SHP77 (cell line): ENCODE results near the gene SPATA22.
"Not testable (repeated sequence)": the region's sequence is repeated elsewhere in the genome, so short reads cannot be mapped to it uniquely, and the experiment has no call there.

Source experiments
- DNase-seq, 2 experiments: peaks; one replicate each; lab custom pipeline; 2025; lab: John Stamatoyannopoulos, UW

SPATA22 gene, protein sequence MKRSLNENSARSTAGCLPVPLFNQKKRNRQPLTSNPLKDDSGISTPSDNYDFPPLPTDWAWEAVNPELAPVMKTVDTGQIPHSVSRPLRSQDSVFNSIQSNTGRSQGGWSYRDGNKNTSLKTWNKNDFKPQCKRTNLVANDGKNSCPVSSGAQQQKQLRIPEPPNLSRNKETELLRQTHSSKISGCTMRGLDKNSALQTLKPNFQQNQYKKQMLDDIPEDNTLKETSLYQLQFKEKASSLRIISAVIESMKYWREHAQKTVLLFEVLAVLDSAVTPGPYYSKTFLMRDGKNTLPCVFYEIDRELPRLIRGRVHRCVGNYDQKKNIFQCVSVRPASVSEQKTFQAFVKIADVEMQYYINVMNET

DNA sequence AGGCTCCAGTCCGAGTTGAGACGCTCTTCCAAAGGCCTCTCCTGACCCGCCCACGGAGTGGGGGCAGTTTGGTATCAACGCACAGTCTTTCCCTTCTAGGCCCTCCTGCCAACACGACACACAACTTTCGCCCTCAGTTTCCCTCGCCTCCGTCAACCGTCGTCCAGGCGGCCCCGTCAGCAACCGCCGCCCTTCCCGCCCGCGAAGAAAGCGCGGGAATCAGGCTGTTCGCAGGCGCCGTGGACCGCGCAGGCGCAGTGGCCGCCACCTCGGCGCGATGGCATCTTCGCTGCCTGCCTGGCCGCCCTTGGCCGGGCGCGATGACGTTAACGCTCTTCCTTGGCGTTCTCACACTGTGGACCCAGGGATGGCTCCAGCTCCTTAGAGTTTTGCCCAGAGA is at the start of gene SPATA22:
TSS of gene SPATA22 (minus strand) at position 221 of the 400 bp plus-strand sequence. CDS start 2,494 bp downstream, outside the sequence.
- DNase-seq = no peak

- DNase-seq = not testable (repeated sequence)
Measured at GRCh38 chr17:3519472-3519871, 47.9 kb upstream of the SPATA22 start.

- no peak for DNase-seq
Measured at GRCh38 chr17:3514873-3515272, 43.3 kb upstream of the SPATA22 start.

DNA sequence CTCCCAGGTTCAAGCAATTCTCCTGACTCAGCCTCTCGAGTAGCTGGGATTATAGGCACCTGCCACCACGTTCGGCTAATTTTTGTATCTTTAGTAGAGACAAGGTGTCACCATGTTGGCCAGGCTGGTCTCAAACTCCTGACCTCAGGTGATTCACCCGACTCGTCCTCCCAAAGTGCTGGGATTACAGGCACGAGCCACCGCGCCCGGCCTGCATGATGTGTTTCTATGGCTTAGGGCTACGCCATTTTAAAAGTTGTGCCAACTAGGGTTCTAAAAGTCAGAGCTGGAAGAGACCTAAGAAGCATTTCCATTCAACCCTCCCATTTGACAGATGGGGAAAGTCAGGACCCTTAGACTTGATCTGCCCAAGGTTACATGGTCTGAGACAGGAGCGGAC is 42.5 kb upstream of the SPATA22 start:
- not testable (repeated sequence) for DNase-seq

DNA sequence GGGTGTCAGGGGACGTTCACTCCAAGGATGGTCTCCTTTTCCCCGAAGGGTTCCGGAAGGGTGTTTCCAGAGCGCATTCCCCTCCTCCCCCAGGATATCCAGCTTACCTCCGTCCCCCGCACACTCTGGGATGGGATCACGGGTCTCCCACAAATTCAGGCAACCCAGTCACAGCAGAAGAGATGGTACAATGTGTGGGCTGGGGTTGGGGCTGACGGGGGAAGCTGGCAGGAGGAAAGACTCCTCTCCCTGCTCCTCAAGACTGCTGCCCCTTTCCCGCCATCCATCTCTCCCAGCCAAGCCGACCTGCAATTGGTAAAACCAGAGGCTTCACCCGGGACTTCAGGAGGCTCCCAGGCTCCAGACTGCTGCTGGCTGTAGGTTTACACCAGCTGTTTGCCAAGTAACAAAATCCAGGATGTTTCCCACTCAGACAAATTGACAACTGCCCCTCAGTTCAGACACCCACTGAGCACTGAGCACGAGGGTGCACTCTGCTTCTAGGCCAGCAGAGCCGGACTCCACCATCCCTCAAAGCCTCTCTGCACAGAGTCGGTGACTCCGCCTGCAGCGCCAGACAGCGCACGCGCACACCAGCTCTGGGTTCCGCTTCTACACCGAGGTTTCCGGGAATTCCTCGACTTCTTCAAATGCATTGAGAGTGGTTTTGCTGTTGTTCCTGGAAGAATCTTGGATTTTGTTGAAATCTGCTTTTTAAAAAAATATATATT is 41.9 kb upstream of the SPATA22 start:
- peak; percentile 90 to 94 for DNase-seq

DNA sequence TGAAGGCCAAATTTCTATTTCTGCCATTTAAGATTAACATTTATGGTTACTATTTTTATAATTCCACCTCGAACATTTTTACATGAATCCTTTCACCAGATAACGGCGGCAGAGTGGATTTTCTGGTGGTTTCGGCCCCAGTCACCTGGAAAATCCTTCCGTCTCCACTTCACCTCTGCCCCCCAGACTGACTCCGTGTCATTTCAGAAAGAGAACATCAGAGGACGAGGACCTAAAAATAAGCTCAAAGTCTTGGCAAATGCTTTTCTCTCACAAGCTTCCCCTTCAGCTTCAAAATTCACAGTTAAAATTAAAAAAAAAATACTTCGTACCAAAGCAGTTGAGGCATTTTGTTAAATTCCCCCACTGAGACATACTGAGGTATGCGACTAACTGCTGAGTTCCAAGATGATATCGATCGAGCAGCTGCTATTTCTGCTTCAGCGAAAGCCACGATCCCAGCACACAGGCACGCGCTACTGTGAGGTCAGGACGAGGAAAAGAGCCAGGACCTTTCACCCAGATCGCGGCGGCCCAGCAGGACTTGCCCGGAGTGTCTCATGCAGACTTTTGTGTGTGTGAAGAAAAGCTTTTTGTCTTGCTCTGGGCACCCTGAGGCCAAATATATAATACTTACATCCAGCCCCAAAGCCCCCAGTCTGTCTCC is 41.0 kb upstream of the SPATA22 start:
- peak; percentile 46 to 58 for DNase-seq

DNA sequence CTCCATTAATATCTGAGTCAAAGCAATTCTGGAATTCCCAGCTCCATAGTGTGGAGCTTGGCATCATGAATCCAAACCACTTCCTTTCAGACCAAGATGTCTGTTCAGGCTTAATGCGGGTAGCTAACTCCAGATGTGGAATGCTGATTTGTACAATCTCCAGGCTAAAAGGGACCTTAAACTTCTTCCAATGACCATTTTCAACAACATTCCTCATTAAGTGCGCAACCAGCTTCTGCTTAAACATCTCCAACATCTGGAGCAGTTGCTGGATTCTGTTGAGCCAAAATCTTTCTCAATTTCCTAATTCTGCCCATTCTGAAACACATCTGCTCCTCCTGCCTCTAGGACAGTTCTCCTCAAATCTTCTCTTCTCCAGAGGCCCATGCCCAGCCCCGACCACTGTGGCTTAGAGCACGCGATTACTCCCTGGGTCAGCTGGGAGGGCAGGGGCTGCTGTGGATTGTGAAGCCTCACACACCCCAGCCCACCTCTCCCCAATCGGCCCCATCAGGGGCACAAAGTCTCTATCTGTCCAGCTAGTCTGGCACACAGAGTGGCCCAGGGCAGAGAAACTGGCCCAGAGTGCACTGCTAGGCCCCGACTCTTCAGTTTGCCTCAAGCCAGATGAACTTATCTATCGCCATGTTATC is 40.4 kb upstream of the SPATA22 start:
- no peak for DNase-seq

GRCh38 chr17:3510090-3510489 is 38.5 kb upstream of the SPATA22 start:
- no peak for DNase-seq

DNA sequence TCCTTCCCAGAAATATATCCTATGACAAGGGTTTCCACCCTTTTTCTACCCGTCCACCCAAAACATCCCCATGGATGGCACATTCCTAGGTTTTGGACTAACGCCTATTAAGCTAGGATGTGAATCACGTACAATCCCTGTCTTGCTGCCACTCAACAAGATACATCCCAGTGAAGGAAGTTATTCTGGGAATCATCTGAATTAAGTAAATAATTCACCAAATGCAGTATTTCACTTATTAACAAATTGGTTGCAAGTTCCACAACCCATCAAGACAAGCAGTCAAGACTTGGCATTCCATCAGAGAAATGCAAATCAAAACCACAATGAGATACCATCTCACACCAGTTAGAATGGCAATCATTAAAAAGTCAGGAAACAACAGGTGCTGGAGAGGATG is 36.2 kb upstream of the SPATA22 start:
- no peak for DNase-seq

DNA sequence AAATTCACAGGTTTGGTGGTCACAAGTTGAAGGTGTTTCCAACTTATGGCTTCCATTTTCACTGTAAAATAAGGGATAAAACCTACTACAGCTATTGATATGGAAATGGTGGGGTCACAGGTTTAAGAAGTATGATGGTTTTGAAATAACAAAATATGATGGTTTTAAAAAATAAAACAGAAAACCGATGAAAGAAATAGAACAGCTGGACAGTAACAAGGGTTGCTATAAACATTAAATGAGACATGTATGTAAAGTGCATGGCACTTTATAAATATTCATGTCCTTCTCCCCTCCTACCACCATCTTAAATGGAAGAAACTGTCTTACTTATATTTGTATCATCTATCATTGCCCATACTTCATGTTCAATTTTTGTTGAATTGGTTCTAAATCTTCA is 35.5 kb upstream of the SPATA22 start:
- DNase-seq = no peak

DNA sequence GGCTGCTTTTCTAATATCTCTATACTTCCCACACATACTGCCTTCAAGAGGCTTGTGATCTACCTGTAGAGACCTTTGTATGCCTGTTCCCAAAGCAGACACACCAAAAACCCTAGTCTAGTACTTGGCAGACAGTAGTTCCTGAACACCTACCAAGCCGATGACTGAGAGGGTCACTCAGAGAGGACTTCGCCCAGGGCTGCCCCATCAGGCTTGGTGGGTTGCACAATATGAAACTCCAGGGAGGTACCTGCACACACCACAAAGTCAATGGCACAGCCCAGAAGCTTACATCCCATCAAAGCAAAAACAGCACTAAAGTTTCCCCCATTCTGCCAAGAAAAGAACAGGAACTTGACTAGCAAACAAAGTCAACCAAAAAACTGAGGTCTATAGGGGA is 34.4 kb upstream of the SPATA22 start:
- DNase-seq = no peak

GRCh38 chr17:3505008-3505407 is 33.4 kb upstream of the SPATA22 start:
- DNase-seq = no peak

DNA sequence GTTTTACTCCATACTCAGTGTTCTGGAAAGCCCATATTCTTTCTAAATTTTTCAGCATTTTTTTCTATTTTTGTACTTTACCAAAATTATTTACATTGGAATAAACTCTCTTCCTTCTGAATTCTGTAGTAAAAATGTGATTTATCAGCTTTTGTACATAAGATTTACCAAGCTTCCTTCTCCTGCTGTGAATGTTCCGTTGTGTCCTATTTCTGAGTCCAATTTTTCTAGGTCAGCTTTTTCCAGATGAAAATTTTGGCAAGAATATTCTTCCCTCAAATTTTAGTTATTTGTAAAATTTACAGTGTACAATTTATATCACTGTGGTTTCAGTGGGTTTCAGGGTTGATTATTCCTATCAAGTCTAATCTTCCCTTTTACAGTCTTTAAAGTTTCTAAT is 31.7 kb upstream of the SPATA22 start:
- DNase-seq = no peak

DNA sequence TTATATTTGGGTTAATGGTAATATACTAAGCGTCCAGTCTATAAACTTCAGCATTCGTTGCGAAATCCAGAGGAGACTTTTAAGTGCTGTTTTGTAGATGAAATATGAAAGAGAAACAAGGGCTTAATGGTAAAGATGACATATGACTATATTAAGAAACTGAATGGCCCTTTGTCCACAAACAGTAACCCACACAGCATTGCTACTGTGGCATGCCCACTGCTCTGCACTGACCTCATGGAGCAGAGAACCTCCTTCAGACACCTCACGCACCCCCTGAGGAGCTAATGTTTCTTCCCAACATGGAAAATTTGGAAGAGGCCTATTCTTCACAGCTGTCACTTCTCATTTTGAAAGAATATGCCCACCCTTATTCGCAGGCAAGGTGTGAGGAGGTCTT is 30.8 kb upstream of the SPATA22 start:
- no peak for DNase-seq

GRCh38 chr17:3501344-3501743 is 29.7 kb upstream of the SPATA22 start:
- no peak for DNase-seq

GRCh38 chr17:3497101-3497500 is 25.5 kb upstream of the SPATA22 start:
- no peak for DNase-seq

DNA sequence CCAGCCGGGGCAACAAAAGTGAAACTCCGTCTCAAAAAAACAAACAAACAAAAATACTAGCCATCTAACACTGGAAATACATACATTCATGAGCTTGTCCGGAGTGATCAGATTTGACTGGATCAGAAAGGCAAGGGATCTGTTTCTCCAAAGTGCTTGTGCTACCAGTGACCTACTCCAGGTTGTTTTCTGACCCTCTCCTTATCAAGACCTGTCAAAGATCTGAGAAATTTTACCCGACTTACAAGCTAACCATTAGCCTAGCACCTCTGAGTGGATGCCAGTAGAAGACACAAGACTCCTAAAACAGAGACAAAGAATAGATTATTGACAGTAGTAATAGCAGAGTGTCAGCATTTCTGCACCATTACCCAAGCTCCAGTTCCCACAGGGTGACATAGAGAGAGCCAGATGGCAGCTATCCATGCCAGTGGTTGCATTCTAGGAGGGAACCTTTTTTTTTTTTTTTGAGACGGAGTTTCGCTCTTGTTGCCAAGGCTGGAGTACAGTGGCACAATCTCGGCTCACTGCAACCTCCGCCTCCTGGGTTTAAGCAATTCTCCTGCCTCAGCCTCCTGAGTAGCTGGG is 14.0 kb upstream of the SPATA22 start:
- no peak for DNase-seq

GRCh38 chr17:3482852-3483251 is 11.2 kb upstream of the SPATA22 start:
- DNase-seq = no peak

DNA sequence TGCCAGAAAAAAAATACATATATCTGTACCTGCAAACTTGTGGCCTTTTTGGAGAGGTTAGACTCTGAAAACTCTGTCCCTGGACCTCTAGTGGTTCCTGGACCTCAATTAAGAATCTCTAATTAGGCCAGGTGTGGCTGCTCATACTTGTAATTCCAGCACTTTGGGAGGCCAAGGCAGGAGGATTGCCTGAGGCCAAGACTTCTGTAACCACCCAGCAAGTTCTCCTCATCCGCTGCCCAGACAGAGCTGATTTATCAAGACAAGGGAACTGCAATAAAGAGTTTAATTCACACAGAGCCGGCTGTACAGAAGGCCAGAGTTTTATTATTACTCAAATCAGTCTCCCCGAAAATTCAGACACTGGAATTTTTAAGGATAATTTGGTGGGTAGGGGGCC is 8.4 kb upstream of the SPATA22 start:
- DNase-seq = no peak

DNA sequence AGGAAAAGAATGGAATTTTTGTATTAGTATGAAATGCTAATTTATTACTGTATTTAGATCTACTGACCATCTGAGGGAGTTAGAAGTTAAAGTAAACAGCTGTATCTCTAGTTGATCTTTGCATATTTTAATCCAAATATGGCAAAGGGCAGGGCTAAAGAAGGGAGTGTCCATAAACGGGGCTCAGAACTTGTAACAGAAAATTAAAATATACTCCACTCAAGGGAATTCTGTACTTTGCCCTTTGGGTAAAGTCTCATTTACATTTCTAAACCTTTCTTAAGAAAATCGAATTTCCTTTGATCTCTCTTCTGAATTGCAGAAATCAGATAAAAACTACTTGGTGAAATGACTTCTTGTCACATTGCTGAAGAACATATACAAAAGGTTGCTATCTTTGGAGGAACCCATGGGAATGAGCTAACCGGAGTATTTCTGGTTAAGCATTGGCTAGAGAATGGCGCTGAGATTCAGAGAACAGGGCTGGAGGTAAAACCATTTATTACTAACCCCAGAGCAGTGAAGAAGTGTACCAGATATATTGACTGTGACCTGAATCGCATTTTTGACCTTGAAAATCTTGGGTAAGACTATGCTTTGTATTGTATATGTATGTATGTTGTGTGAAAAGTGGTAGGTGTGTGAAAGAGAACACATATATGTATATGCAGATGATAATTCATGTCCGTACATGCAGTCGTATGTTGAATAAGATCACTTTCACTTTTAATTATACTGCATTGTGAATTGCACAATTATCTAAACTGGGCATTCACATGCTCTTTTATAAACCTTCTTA is 4.4 kb upstream of the SPATA22 start, which contains the start of gene ASPA:
TSS of gene ASPA (plus strand) at position 186 of the 799 bp plus-strand sequence. CDS start at position 349, 163 bp downstream.
- DNase-seq = no peak

DNA sequence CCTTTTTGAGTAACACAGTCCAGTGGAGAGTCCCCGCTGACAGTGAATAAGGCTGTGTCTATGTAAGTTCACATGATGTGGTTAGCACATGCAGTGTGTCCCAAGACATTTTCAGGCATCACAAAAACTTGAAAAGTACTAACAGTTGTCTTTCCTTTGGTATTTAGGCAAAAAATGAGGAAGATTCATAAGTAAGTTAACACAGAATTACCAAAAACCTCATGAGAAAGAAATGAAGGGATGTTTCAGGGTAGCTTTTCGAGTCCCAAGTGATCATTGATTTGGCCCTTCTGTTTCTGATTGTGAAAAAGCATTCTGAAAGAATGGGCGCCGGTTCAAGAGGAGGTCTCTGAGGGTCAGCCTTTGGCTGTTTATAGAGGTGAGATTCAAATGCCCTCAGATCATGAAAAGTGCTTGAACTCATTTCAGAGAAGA is 3.6 kb upstream of the SPATA22 start:
- no peak for DNase-seq
